ENCODE results near the gene FAM20A. TPM values are rescaled to one million over a fixed set of nuclear protein-coding genes. Genes with fewer than 3 reads are reported as not detected.

FAM20A gene
- total and polyA plus RNA-seq, 9 of the 15 experiments (the other 6 are each of a cell fraction or from before 2014, with no cell fraction given): 0.07 TPM; not detected in 8

GRCh38 chr17:68512247-68512959 is 88.8 kb downstream of the FAM20A start, which contains the start of gene PRKAR1A (continued):
- TF ChIP-seq, protein P1, sequence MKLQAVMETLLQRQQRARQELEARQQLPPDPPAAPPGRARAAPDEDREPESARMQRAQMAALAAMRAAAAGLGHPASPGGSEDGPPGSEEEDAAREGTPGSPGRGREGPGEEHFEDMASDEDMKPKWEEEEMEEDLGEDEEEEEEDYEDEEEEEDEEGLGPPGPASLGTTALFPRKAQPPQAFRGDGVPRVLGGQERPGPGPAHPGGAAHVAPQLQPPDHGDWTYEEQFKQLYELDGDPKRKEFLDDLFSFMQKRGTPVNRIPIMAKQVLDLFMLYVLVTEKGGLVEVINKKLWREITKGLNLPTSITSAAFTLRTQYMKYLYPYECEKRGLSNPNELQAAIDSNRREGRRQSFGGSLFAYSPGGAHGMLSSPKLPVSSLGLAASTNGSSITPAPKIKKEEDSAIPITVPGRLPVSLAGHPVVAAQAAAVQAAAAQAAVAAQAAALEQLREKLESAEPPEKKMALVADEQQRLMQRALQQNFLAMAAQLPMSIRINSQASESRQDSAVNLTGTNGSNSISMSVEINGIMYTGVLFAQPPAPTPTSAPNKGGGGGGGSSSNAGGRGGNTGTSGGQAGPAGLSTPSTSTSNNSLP (IDR thresholded peaks at IDR 0.05; ENCODE audit: borderline replicate concordance, low read depth, low read length): no peak
- TF ChIP-seq, protein P2, sequence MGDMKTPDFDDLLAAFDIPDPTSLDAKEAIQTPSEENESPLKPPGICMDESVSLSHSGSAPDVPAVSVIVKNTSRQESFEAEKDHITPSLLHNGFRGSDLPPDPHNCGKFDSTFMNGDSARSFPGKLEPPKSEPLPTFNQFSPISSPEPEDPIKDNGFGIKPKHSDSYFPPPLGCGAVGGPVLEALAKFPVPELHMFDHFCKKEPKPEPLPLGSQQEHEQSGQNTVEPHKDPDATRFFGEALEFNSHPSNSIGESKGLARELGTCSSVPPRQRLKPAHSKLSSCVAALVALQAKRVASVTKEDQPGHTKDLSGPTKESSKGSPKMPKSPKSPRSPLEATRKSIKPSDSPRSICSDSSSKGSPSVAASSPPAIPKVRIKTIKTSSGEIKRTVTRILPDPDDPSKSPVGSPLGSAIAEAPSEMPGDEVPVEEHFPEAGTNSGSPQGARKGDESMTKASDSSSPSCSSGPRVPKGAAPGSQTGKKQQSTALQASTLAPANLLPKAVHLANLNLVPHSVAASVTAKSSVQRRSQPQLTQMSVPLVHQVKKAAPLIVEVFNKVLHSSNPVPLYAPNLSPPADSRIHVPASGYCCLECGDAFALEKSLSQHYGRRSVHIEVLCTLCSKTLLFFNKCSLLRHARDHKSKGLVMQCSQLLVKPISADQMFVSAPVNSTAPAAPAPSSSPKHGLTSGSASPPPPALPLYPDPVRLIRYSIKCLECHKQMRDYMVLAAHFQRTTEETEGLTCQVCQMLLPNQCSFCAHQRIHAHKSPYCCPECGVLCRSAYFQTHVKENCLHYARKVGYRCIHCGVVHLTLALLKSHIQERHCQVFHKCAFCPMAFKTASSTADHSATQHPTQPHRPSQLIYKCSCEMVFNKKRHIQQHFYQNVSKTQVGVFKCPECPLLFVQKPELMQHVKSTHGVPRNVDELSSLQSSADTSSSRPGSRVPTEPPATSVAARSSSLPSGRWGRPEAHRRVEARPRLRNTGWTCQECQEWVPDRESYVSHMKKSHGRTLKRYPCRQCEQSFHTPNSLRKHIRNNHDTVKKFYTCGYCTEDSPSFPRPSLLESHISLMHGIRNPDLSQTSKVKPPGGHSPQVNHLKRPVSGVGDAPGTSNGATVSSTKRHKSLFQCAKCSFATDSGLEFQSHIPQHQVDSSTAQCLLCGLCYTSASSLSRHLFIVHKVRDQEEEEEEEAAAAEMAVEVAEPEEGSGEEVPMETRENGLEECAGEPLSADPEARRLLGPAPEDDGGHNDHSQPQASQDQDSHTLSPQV (IDR thresholded peaks at IDR 0.05): no peak
- TF ChIP-seq EP400 (IDR thresholded peaks at IDR 0.05) (peak; percentile 75; the same call in 1 of the 2 replicates), TSC22D4 (tag; IDR thresholded peaks at IDR 0.05) (no peak), RBM17 (IDR thresholded peaks at IDR 0.05; ENCODE audit: borderline replicate concordance, low read depth, low read length) (no peak), ZHX1 (conservative IDR thresholded peaks at IDR 0.05; ENCODE audit: low read length) (no peak), GABPB2 (CRISPR knock-in tag; conservative IDR thresholded peaks at IDR 0.05) (no peak), NFRKB (IDR thresholded peaks at IDR 0.05; ENCODE audit: low read depth) (peak; percentile 42; the same call in 1 of the 2 replicates), CBFB (CRISPR knock-in tag; IDR thresholded peaks at IDR 0.05) (no peak), SRSF1 (IDR thresholded peaks at IDR 0.05; ENCODE audit: low read depth, low read length) (no peak), CREB5 (CRISPR knock-in tag; IDR thresholded peaks at IDR 0.05) (no peak), TAF1 (IDR thresholded peaks at IDR 0.05; ENCODE audit: control insufficient read depth, extremely low read depth, insufficient read depth, low read length, severe bottlenecking) (peak; percentile 39)

Measured in K562 (cell line).